Activated CD4-positive, alpha-beta T cell treated with anti-CD3 and anti-CD28 coated beads for 4 hours (primary cell): ENCODE measurements around the gene EMILIN3.

Experiments used
- DNase-seq, 2 donors: peaks; one replicate each; pipeline ENCODE4 v3.0.0-alpha.2; 2020

The EMILIN3 gene, protein sequence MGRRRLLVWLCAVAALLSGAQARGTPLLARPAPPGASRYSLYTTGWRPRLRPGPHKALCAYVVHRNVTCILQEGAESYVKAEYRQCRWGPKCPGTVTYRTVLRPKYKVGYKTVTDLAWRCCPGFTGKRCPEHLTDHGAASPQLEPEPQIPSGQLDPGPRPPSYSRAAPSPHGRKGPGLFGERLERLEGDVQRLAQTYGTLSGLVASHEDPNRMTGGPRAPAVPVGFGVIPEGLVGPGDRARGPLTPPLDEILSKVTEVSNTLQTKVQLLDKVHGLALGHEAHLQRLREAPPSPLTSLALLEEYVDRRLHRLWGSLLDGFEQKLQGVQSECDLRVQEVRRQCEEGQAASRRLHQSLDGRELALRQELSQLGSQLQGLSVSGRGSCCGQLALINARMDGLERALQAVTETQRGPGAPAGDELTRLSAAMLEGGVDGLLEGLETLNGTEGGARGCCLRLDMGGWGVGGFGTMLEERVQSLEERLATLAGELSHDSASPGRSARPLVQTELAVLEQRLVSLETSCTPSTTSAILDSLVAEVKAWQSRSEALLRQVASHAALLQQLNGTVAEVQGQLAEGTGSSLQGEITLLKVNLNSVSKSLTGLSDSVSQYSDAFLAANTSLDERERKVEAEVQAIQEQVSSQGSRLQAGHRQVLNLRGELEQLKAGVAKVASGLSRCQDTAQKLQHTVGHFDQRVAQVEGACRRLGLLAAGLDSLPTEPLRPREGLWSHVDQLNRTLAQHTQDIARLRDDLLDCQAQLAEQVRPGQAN

DNA sequence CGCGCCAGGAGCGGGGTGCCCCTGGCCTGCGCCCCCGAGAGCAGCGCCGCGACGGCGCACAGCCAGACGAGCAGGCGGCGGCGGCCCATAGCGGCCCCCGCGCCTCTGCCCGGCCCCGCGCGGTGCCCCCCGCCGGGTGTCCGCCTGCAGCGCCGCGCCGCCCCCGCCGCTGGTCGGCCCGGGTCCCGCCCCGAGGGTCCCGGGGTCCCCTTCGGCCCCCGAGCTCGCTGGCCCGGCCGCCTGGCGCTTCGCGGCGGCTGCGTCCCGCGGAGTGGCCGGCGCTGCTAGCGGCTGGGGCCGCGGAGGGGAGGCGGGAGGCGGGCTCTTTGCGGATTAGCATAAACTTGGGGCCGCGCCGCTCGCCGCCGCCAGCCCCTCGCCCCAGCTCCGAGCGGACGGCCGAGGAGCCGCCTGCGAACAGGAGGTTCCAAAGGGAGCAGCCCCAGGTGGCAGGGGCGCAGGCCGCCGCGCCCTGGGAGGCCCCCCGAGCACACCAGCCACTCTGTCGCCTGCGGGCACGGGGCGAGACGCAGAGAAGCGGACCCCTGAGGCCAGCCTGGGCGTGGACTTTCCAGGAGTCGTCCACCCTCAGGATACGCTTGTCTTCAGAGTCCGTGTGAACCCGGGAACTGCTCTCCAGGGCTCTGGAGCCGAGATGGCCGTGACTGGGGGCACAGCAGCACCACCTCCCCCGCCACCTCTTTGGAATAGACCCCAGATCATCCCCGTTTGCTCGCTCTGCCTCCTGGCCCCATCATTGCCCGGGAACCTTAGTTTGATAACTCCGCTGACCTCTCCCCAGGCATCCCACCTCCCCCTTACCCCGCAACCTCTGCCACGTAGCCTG lies at the start of gene EMILIN3:
Gene EMILIN3, minus strand, starts transcription at position 273 of the 847 bp plus-strand sequence. Its CDS starts 184 bp downstream, at position 89.
- DNase-seq = no peak

DNA sequence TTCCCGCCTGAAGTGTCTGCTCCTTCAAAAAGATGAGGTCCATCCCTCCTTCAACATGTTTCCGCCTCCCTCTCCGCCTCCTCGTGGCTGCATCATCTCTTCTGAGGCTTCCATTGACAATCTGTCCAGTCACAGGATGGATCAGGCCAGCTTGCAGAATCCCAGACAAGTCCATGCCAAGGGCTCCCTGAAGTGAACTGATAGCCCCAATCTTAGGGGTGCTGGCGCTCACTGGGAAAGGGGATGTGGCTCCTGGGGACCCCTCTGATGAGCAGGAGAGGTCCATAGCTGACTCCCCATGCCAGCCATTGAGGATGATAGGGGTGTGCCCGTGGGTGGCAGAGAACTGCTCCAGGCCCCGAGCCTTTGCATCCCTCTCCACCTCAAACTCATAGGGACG lies 48.6 kb upstream of the EMILIN3 start:
- no peak for DNase-seq

DNA sequence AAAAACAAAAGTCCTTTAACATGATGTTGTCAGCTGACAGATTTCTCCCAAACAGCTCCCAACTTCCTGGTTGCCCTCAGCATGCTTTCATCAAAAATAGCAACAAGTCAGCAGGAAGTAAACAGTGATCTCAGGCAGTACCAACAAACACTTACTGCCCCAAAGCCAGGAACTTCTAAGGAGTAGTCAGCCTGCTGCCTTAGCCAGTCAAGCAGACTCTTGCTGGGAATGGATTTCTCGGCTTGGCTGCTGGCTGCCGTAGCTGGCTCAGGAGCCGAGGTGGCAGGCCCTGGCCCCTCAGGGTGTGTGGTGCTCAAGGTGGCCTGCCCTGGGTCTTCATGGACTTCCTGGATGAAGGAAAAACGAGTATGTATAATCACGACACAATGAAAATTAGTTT lies 46.6 kb upstream of the EMILIN3 start:
- no peak for DNase-seq

DNA sequence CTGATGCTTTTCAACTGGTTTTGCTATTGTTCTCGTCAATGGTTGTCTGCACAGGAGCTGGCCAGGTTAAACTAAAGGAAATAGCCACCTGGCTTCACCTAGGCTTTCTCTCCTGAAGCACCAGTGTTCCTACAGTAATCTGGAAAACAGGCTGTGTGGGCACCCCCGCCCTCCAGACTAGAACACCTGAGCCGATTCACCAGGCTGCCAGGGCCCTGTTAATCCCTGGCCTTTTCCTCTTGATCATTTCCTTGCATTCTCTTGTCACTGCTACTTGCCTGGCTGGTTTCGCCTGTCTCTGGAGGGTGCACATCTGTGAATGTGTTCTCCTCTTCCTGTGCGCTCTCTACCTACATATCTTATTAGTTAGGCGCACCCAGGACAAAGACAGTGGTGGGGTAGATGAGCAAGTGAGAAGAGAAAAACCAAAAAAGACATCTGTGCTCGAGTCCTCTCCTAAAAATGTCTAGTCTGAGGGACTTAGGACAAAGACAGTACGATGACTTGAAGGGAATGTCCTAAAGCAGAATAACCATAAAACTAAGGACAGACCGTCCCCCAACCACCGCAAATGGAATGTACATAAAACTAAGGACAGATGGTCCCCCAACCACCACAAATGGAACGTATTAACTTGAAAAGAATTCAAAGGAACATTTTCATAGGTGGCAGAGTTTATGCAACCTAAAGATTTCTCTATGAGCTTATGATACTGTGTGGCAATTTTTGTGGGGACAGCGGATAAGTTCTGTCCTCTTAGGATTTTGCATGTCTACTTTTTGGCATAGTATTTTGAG lies 45.9 kb upstream of the EMILIN3 start:
- DNase-seq = no peak

DNA sequence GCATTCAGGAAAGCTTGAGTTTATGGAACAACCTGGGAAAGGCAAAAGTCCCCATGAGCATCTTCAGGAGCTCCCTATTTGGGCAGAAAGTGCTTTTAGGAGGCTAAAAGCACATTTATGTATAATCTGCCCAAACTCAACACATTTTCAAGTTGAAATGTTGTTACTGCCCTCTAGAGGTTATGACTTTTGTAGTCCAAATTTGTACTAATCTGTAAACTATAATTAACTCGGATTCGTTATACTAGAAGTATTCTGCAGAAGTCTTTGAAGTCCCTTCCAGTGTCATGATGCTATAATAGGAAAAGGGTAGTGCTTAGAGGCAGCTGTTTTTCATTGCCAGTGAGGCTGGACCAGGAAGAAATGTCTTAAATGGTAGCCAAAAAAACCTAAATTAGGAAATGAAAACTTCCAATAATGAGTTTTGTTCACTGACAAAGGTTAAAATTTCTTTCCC lies 44.8 kb upstream of the EMILIN3 start:
- no peak for DNase-seq

DNA sequence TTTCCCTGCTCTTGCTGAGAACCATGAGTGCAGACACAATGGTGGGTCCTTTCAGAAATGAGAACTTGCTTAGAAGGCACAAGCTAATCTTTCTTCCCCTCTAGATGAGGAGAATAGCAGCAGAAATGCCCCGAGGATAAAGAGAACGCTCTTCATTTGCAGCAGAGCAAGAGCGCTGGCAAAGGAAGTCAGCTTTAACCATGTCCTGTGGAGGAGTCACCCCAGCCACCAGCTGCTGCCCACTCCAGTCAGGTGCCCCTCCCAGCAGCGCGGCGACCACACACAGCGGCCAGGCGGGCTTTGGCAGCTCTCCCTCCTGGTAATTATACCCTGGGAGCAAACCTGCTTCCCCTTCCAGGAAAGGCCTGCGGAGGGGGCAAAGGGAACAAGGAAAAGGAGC lies 42.4 kb upstream of the EMILIN3 start:
- no peak for DNase-seq

DNA sequence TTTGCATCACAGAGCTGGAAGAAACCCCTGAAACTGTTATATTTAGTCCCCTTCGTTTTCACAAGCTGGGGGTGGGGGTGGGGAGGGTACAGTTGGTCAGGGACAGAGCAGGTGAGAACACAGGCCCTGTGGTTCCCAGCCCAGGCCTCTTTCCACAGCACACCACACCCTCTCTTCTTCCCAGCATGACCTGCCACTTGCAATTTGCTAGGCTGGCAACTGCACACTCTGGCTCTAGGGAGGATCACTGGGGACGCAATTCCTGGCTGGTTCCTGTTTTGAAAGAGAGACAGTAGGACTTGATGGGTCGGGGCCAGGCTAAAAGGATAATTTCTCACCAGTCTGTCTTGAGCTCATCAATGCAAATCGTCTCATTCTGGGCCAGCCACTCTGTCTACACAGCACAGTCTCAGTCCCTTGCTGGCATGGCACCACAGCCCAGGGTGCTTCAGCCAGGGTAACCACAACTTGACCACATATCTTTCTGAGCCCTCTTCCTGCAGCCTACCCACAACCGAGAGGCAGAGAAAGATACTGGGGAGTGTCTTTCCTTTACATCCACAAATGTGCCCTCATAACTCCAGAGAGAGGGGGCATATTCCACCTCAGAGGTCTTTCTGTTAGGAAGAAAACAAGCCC lies 41.7 kb upstream of the EMILIN3 start:
- no peak for DNase-seq

DNA sequence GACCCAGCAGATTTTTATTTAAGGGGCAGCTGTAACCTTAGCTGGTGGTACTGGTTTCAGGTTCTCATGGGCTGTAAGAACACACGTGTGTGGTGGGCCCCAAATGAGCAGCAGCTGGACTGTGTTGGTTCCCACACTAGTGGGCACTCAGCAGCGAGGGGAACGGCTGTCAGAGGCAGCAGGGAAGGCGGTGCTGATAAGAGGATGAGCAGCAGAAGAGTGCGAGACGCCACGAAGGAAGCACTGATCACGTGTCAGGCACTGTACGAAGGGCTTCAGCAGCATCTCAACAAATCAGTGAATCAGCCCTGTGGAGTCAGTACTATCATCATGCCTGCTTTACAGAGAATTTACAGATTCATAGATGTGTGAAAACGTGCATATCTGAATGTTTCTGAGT lies 41.0 kb upstream of the EMILIN3 start:
- no peak for DNase-seq

DNA sequence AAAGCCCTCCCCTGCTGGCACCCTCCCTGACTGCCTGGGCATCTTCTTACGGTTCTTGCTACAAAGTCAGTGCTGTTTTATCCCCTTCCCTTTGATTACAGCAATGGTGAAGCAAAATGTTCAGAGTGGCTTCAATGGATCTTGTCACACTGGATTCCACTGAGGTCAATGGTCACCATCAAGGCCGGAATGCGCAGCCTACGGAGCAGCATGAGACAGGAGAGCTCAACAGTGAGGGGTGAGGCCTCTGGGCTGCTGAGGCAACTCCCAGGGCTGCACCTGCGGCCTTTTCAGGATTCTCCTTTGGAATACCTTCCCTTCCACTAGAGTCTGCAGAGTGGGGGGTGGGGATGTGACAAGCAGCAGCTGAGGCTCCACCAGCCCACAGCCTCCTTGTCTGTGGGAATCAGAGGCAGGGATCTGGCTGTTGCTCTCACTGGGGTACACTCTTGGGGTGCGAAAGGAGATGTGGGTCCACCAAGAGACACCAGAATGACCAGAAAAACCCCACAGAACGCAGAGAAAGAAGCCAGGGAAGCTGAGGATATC lies 40.4 kb upstream of the EMILIN3 start:
- no peak for DNase-seq

DNA sequence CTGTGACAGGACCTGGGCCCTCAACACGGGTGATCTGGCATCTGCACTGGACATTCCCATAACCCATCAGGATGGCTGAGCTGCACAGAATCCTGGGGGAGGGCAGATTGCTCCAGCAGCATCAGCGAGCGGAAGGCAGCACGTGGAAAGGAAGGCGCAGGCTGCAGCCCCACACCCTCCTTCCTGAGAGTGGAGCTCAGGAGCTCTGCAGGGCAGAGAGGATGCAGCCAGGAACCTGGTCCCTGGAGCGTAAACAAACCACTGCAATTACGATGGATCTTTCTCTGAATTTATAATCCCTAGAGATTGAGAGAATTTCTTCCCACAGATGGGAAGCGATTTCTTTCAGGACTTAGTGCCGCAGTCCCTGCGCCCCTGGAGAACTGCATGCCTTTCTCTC lies 39.7 kb upstream of the EMILIN3 start:
- no peak for DNase-seq

DNA sequence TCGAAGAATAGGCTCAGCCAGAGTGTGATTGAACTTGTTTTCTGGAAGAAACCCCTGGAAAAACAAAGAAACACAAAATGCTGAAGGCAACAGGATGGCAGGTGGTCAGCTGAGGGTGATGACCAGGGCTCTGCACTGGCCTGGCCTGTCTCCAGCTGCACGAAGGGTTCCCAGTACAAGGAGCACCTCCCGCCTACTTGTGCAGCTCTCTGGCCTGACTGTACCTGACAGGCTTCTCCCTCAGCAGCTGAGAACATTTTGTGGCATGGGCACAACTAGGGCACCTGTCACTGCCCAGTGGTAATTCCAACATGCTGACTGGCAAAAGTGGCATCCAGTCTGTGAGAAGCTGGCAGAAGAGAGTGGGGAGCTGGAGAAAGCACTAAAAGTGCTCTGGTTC lies 38.8 kb upstream of the EMILIN3 start:
- no peak for DNase-seq

DNA sequence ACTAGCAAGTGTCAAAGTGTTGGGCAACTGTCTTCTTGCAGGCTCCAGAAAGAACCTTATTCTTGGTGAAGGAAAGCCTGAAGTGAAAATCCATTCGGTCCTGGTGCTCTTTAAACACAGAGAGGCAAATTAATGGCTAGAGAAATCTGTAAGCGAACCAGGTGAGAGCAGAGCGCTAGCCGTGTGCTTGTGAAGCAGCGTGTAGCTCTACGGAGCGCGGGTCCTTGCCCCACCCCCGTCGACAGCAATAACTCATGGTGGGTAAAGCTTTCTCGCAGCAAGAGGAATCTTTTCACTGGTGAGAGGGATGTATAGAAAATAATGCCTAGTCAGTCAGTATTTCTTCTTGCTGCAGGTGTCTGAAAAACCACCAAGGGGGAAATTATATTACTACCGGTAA lies 37.0 kb upstream of the EMILIN3 start:
- DNase-seq = no peak

DNA sequence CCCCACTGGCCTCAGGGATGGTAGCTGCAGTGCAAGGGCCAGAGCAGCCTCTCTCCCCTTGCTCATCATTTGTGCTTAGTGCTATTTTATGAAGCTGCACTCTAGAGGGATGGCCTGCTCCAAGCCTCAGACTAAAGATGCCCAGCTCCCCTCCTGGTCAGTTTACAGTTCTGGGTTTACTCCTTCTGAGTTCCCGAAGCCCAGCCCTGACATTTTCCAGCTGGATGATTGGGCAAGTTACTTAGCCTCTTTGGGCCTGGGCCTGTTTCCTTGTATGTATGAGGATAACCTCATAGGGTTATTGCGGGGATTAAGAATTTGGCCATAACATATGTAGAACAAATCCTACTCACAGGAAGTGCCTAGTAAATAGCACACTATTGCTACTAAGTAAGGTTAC lies 31.8 kb upstream of the EMILIN3 start:
- DNase-seq = no peak

DNA sequence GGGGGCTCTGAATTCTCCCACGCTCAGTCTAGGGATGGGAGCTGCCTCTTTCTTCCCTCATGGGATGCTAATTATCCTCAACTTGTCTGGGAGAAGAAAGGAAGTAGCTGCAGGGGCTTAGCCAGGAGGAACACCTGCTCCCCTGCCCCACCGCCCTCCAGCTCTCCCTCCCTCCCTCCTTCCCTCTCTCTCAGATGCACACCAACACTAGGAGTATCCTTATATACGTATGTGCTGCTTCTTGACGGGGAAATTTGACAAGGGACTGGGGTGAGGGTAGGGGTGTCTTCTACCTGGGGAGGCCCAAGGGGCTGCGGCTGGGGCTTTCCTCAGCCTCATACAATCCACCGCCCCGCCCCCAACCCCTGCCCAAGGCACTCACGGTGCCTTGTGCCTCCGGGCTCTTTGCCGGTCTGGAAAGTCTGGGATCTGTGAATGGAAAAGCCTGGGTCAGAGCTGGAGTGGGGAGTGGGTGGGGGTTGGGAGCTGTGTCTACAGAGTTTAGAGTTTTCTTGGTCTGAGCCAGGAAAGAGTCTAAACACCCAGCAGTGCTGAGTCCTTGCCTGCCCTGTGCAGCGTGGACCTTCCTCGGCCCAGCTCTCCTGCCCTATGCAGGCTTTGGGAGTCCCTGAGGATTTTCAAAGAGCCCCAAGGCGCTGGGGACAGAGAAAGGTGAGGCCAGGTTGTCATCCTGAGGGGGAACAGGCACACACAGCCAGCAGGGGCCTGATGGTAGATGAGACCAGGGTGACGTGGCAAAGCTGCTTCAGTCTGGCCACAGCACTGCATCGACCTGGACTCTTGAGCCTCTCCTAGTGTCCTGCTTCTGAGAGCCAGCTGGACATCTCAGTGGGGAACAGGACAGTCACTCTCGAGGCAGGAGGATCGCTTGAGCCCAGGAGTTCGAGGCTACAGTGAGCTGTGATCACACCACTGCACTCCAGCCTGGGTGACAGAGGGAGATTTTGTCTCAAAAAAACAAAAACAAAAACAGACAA lies 29.3 kb upstream of the EMILIN3 start:
- DNase-seq = no peak

DNA sequence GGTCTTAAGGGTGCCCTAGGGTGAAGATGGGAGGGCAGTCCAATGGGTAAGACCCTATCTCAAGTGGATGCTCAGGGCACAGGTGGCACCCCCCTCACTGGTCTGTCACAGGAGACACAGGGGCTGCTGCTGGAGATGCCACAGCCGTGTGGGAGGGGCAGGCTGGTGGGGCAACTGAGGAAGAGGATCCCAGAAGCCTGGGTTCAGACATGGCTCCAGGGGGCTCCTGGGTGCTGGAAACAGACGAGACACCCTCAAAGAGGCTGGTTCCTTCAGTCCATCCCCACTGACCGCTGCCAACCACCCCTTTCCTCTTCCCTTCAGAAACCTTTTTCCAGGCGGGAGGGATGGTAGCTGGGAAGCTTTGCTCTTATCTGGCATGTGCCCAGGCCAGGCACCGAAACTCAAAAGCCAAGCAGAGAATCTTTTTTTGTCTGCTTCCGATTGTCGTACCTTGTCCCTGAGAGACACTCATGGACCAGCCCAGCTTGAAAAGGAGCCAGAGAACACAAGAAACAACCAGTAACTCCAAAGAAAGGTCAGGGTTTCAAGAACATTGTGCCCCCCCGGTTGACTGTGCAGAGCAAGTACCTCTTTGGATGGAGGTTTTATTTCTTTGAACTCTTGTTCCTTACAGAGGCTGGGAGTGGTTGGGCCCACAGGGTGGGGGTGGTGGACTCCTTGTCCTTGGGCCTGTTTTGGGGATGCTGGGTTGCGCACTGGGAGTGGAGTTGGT lies 28.5 kb upstream of the EMILIN3 start:
- no peak for DNase-seq

DNA sequence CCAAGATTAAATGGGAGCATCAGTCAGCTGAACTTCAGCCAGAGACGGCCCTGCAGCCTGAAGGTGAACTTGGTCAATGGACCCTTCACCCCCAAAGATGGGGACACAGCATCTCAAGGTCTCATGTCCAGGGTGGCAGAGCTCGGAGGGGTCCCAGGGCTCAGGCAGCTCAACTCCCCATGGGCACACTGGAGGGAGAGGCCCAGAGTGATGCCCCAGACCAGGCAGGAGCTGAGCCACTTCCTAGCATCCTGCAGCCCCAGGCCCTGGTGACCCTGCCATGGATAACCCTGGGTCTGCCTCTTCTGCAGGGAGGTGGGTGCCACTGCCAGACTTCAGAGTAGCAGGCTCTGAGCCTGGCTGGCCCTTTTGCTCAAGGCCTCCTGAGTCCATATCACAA lies 27.5 kb upstream of the EMILIN3 start:
- no peak for DNase-seq

DNA sequence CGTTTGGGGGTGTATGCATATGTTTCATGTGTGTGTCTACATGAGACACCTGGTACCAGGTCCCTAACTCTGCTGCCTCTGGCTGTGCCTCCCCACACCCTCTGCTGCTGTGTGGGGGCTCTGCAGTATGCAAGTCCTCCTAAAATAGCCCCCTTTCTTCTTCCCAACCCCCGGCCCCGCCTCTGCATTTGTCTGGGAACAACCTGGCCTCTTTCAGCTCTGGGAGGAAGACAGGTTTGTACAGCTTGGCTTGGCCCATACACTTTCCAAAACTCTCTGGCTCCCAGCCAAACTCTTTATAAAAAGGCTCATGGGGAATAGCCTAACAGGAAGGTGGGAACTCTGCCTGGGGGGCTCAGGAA lies 27.1 kb upstream of the EMILIN3 start:
- DNase-seq = no peak

DNA sequence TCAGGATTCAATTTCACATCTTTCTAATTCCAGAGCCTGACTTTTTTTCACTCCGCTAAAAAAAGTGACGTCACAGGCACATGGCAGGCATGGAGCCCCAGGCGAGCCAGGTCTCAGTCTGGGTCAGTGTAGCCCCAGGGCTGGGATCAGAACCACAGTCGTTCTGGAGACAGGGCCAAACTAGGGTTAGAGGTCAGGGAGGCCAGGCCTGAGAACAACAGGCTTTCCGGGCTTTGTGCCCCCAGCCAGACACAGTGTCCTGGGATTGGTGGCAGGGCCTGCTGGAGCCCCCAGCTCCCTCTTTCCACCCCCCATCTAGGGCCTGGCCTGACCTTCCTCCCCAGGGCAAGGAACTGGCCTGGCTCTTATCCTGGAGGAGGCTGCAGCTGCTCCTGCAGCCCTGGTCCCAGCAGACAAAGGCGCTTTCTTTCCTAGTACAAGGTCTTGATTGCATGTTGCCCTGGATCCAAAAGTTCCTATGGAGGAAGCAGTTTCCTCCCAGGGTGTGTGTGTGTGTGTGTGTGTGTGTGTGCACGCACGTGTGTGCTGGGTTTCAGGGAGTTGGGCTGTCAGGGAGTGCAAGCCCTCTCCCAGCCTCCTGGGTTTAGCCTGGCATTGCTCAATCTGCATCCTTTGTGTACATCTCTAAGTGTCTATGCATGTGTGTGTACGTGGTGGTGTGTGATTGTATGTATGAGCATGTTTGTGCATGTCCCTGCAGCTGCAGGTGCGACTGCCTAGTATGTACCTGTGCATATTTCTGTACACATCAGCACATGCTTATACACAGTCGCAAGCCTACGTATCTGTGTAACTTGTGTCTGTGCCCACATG lies 26.5 kb upstream of the EMILIN3 start:
- DNase-seq = no peak

DNA sequence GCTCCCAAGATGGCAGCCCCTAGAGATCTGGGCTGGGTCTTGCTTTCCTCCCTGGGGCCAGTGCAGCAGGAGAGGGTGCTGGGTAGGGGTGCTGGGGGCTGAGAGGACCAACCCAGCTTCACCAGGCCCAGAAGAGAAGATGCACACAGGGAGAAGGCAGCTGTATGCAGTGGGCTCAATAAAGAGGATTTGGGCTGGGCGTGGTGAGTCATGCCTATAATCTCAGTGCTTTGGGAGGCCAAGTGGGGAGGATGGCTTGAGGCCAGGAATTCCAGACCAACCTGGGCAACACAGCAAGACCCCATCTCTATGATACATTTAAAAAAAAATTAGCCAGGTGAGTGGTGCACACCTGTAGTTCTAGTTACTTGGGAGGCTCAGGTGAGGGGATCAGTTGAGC lies 25.7 kb upstream of the EMILIN3 start:
- no peak for DNase-seq
